GM21723 (cell line): ENCODE results near the gene UGT3A1.

Experiments
- ATAC-seq: cut with Tn5 transposase; IDR thresholded peaks from one replicate; pipeline ENCODE4 v1.9.1; 2021; ENCODE audit warnings: mild to moderate bottlenecking, moderate library complexity; ENCODE audit not compliant: unreplicated experiment

The UGT3A1 gene

GRCh38 chr5:35920890-35921289 is 70.3 kb downstream of the UGT3A1 start:
- no peak for ATAC-seq

GRCh38 chr5:35919191-35919590 is 72.0 kb downstream of the UGT3A1 start:
- ATAC-seq, result no peak

- ATAC-seq, result no peak
Observed at GRCh38 chr5:35908814-35909213, 82.4 kb downstream of the UGT3A1 start.

- ATAC-seq, result no peak
Observed at GRCh38 chr5:35908228-35908627, 83.0 kb downstream of the UGT3A1 start.

- ATAC-seq, result peak; percentile 74
Observed at GRCh38 chr5:35904443-35905132, 86.6 kb downstream of the UGT3A1 start.

- no peak for ATAC-seq
Observed at GRCh38 chr5:35903631-35904203, 87.5 kb downstream of the UGT3A1 start.

GRCh38 chr5:35902046-35902672 is 89.0 kb downstream of the UGT3A1 start:
- peak; percentile 59 for ATAC-seq
